Measurements from ENCODE around the gene UGGT2. TPM values are rescaled to one million over a fixed set of nuclear protein-coding genes. Genes with fewer than 3 reads are reported as not detected.
"Not testable (repeated sequence)": the region's sequence is repeated elsewhere in the genome, so short reads cannot be mapped to it uniquely, and the experiment has no call there.

The UGGT2 gene
- total RNA-seq, 2 experiments from 2014 or later, result 0.35 TPM; not detected in 1

DNA sequence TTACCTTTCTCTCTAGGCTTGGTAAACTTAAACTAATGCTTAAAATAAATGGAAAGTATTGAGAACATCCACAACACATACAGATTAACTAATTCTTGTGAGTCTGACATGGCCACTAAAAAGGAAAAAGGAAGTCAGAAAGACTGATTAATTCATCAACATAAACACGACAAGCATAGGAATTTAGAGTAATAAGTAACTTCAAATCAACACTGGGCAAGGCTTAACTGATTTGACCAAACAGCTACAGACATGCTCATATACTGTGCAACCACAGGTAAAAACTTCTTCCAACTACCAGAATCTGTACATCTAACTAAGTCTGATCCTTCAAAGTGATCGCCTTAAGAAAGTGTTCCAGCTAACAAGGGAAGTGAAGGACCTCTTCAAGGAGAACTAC lies 20.5 kb downstream of the UGGT2 start:
- Mint-ChIP-seq H3K4me3 (no peak overlapping the region), H3K27ac (no peak overlapping the region), H3K4me1 (no peaks in the 10 kb centered on the region), H3K36me3 (no peaks in the 10 kb centered on the region), H3K9me3 (ENCODE audit: low read depth) (no peaks in the 10 kb centered on the region), H3K27me3 (no peaks in the 10 kb centered on the region)
- DNase-seq (no peak), ATAC-seq (no peak)
- CTCF ChIA-PET, result no interaction called here

DNA sequence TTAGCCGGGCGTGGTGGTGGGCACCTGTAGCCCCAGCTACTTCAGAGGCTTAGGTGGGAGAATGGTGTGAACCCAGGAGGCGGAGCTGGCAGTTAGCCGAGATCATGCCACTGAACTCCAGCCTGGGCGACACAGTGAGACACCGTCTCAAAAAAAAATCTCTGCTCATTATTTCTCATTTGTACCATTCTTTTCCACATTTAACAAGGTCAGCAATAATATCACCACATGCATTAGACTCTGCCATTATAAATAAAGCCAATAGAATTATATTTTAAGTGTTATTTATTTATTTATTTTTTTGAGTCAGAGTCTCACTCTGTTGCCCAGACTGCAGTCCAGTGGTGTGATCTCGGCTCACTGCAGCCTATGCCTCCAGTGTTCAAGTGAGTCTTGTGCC lies 24.2 kb downstream of the UGGT2 start:
- Mint-ChIP-seq H3K9me3 (ENCODE audit: low read depth) (no peaks in the 10 kb centered on the region), H3K4me1 (no peaks in the 10 kb centered on the region), H3K27ac (no peak overlapping the region), H3K27me3 (no peaks in the 10 kb centered on the region), H3K36me3 (no peaks in the 10 kb centered on the region), H3K4me3 (no peak overlapping the region)
- DNase-seq, result no peak
- no peak for ATAC-seq
- CTCF ChIA-PET, result no interaction called here

DNA sequence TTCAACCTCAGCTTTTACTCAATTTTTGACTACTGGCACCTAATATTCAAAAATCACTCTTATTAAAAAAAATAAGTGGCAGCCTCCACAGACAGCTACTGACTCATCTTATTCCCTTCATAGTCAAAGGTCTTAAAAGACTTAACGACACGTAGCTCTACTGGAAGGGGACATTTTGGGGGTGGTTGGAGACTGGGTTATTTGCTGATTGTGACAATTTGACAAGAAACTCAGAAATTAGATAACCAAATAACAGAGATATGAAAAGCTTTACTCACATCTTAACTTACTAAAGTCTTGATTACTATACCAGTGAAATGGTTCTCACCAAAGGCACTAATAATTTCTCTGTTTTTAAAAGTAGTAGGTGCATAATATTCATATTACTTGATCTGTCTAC lies 25.7 kb downstream of the UGGT2 start:
- ATAC-seq, result no peak
- Mint-ChIP-seq H3K4me1 (no peaks in the 10 kb centered on the region), H3K27ac (no peak overlapping the region), H3K9me3 (ENCODE audit: low read depth) (no peaks in the 10 kb centered on the region), H3K4me3 (no peak overlapping the region), H3K27me3 (no peaks in the 10 kb centered on the region), H3K36me3 (no peaks in the 10 kb centered on the region)
- no peak for DNase-seq
- CTCF ChIA-PET, result no interaction called here

DNA sequence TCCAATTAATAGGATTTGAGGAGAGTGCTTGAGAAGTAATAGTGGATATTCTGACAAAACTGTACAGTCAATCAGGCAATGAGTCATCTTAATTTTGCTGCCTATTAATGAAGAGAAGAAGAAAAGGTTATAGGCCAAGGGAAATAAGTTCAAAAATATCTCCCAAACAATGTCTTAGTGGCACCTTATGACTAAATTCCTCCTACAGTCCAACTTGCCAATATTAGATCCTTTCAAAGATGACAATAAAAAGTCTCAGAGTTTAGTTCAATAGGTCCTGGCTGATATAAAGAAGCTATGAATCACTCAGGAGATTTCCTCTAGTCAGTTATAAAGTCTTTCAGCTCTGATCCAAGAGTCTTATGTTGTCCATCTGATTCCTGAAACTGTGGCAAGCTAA lies 27.9 kb downstream of the UGGT2 start:
- CTCF ChIA-PET, result no interaction called here
- Mint-ChIP-seq H3K27ac (no peak overlapping the region), H3K27me3 (no peaks in the 10 kb centered on the region), H3K4me1 (no peaks in the 10 kb centered on the region), H3K9me3 (ENCODE audit: low read depth) (no peaks in the 10 kb centered on the region), H3K4me3 (no peak overlapping the region), H3K36me3 (no peaks in the 10 kb centered on the region)
- DNase-seq (no peak), ATAC-seq (no peak)

DNA sequence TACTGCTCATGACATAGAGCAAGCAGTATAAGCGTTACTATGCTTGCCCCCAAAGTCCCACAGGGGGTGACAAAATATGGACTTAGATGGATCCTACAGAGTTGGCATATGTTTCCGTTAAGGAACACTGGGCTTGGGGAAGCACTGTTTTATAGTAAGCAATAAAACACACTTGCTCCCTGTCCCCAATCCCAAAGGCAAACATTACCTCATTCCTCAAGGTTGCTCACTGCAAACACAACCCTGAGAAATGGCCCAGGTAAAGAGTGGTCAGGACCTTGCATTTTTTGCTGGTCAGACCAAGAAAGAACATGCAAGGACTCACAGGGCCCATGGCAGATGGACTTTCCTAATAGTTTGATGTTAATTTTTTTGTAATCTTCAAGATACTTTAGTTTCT lies 32.3 kb downstream of the UGGT2 start:
- ATAC-seq (no peak), DNase-seq (no peak)
- H3K9me3 Mint-ChIP-seq (ENCODE audit: low read depth), result no peaks in the 10 kb centered on the region
- CTCF ChIA-PET, result no interaction called here
- H3K4me3 Mint-ChIP-seq, result no peak overlapping the region
- no peaks in the 10 kb centered on the region for H3K27me3 Mint-ChIP-seq
- no peak overlapping the region for H3K27ac Mint-ChIP-seq
- H3K36me3 Mint-ChIP-seq, result no peaks in the 10 kb centered on the region
- H3K4me1 Mint-ChIP-seq, result no peaks in the 10 kb centered on the region

DNA sequence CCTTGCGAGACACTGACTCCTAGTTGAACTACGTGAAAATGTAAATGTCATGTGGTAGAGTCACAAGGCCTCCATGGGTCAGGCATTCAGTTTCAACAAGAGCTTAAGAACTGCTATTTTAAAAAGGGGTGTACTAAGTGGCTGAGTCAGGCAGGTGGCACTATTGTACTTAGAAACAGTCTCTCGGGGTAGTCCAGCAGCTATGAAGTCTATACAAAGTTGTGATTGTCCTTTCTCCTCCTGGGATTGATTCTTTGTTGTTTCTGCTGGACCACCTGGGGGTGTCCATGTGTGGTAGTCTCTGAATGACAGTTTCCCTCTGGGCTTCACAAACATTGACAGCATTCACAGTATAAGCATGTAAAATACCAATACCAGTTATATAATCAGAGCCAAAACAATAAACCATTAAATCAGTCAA lies 33.0 kb downstream of the UGGT2 start:
- no peaks in the 10 kb centered on the region for H3K27me3 Mint-ChIP-seq
- H3K36me3 Mint-ChIP-seq, result no peaks in the 10 kb centered on the region
- CTCF ChIA-PET, result no interaction called here
- no peaks in the 10 kb centered on the region for H3K4me1 Mint-ChIP-seq
- no peak overlapping the region for H3K27ac Mint-ChIP-seq
- no peak for DNase-seq
- no peak for ATAC-seq
- H3K4me3 Mint-ChIP-seq, result no peak overlapping the region
- H3K9me3 Mint-ChIP-seq (ENCODE audit: low read depth), result no peaks in the 10 kb centered on the region

DNA sequence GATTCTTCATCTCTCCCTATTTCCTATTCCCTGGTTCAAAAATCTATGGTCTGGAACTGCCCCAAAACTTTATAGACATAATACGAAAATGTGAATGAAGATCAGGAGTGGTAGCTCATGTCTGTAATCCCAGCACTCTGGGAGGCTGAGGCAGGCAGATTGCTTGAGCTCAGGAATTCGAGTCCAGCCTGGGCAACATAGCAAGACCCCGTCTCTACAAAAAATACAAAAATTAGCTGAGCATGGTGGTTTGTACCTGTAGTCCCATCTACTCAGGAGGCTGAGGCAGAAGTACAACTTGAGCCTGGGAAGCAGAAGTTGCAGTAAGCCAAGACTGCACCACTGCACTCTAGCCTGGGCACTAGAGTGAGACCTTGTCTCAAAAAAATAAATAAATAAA lies 35.1 kb downstream of the UGGT2 start:
- CTCF ChIA-PET, result no interaction called here
- DNase-seq (no peak), ATAC-seq (no peak)
- Mint-ChIP-seq H3K9me3 (ENCODE audit: low read depth) (no peaks in the 10 kb centered on the region), H3K4me3 (no peak overlapping the region), H3K36me3 (no peaks in the 10 kb centered on the region), H3K27me3 (no peaks in the 10 kb centered on the region), H3K4me1 (no peaks in the 10 kb centered on the region), H3K27ac (no peak overlapping the region)

DNA sequence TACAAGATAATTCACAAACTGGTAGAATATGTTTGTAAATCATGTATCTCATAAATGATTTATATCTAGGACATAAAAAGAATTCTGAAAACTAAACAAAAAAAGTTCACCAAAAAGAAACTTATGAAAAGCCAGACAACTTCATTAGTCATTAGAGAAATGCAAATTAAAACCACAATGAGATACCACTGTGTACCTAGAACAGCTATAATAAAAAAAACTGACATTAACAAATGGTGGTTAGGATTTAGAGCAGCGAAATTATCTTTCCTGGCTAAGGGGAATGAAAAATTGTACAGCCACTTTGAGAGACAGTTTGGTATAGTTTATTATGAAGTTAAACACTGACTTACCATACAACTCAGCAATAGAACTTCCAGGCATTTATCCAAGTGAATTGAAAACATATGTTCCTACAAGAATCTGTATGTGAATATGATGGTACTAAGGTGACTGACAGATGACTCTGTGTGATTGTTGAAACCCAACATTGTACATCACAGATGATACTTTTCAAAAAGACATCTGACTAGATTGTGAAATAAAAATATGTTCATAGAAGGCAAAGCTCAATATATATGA lies 41.8 kb downstream of the UGGT2 start:
- DNase-seq (no peak), ATAC-seq (no peak)
- H3K36me3 Mint-ChIP-seq, result no peaks in the 10 kb centered on the region
- H3K27ac Mint-ChIP-seq, result no peak overlapping the region
- H3K9me3 Mint-ChIP-seq (ENCODE audit: low read depth), result no peaks in the 10 kb centered on the region
- H3K27me3 Mint-ChIP-seq, result no peaks in the 10 kb centered on the region
- no peaks in the 10 kb centered on the region for H3K4me1 Mint-ChIP-seq
- CTCF ChIA-PET, result no interaction called here
- H3K4me3 Mint-ChIP-seq, result no peak overlapping the region

DNA sequence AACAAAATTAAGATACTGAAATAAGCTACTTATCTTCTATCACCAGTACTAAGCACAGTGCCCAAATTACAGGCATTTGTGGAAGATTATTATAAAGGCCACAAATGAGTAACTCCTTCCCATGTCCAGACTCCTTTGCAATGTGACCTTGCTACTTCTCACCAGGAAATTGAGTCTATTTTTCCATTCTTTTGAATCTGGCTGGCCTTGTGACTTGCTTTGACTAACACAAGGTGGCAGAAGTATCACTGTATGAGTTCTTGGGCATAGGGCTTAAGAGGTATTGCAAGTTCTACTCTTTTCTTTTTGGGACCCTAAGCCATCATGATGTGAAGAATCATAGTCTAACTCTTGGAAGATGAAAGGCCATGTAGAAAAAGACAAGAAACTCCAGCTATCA lies 49.9 kb downstream of the UGGT2 start:
- Mint-ChIP-seq H3K4me3 (no peak overlapping the region), H3K4me1 (no peaks in the 10 kb centered on the region), H3K27ac (no peak overlapping the region), H3K9me3 (ENCODE audit: low read depth) (no peaks in the 10 kb centered on the region), H3K36me3 (no peaks in the 10 kb centered on the region), H3K27me3 (no peaks in the 10 kb centered on the region)
- ATAC-seq (no peak), DNase-seq (no peak)
- CTCF ChIA-PET, result no interaction called here

DNA sequence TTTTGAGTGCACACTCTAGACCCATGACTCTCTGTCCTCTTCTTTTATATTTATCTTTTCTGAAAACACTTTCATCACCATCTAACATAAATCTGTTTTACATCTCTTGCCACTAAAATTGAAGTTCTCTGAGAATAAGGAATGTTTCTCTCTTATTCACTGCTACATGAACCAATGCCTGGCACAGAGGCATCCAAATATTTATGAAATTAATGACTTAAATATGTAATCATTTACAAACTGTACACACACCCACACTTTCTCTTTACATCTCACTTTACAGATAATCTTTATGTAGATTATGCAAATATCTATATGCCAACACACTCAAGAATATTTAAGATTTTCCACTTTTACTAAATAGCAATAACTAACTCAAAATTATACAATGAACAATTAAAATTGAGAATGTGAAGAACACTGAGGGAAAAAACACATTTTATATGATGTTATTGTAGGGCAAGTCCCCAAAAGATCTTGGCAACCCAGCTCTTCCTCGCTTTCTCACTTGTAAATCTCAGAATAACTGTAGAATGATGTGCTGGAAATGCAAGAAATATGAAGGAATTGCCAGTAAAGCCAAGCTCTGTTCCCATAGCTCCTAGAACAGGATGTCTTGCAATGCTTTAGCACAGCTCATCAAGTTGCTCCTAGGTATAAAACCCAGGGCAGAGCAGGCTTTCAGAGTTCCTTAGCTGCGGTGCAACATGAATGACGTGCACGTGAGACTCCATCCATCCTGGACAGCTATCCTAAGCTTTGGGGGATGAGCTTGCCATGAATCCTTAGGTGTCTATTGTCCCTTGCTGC lies 50.7 kb downstream of the UGGT2 start:
- Mint-ChIP-seq H3K36me3 (no peaks in the 10 kb centered on the region), H3K9me3 (ENCODE audit: low read depth) (no peaks in the 10 kb centered on the region), H3K4me3 (no peak overlapping the region), H3K27ac (no peak overlapping the region), H3K27me3 (no peaks in the 10 kb centered on the region), H3K4me1 (no peaks in the 10 kb centered on the region)
- no peak for DNase-seq
- ATAC-seq, result no peak
- CTCF ChIA-PET, result no interaction called here

DNA sequence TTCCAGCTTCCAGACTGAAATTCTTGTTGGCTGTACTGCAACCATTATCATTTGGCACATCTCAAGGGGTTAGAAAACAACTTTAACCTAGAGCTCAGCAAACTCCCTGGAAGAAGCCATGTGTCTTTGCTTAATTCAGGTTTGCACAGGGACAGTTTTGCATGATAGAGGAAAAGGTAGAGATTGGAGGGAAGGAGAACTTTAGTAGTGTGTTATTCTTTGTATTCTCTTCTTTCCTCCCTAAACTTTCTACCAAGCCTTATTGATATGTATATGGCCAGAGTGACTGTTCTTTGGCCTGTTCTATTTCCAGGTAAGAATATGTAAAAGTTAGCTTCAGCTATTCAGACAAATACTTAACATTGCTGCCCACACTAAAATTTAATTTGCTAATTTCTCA lies 53.1 kb downstream of the UGGT2 start:
- Mint-ChIP-seq H3K4me1 (no peaks in the 10 kb centered on the region), H3K27ac (no peak overlapping the region), H3K27me3 (no peaks in the 10 kb centered on the region), H3K36me3 (no peaks in the 10 kb centered on the region), H3K9me3 (ENCODE audit: low read depth) (no peaks in the 10 kb centered on the region), H3K4me3 (no peak overlapping the region)
- ATAC-seq, result no peak
- DNase-seq, result no peak
- CTCF ChIA-PET, result no interaction called here

DNA sequence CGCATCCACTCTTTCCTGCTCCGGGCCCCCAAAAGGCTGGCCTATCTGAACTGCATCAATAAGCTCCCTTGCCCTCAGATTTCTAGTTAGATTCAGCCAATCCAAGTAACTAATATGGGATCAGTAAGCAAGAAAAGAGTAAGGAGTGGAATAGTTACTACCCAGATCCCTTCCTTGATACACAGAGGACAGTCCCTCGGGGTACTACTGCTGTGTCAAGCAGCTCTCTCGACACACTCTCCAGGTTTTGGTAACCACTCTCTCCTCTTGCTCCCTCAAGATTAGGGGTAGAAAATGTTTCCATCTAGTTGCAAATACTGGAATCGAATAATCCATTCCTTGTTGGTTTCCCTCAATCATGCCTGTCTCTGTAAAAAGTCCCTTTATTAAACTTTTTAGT lies 65.4 kb downstream of the UGGT2 start:
- Mint-ChIP-seq H3K9me3 (ENCODE audit: low read depth) (no peaks in the 10 kb centered on the region), H3K4me3 (no peak overlapping the region), H3K27ac (no peak overlapping the region), H3K27me3 (no peaks in the 10 kb centered on the region), H3K36me3 (no peaks in the 10 kb centered on the region), H3K4me1 (no peaks in the 10 kb centered on the region)
- CTCF ChIA-PET, result no interaction called here
- DNase-seq (no peak), ATAC-seq (no peak)

DNA sequence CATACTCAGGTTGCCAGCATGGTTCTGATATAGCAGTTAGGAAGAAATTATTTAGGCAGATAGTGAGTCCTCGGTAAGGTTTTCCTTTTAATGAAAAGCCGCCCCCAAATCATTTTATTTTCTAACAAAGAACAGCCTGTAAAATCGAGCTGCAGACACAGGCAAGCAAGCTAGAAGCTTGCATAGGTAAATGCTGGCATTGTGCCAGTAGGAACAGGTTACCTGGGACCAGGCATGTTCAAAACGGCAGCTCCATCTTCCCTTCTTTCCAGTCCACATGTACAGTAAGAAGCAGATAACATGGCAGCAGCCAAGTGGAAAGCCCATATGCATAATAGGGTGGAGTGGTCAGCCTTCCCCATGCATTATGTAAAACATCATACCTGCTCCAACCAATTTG lies 71.1 kb downstream of the UGGT2 start:
- CTCF ChIA-PET, result interaction anchor here (1.0 kb wide), 1 partner anchor 358 kb away, joined by 4 read pairs; no protein-coding TSS in a partner anchor
- no peaks in the 10 kb centered on the region for H3K36me3 Mint-ChIP-seq
- DNase-seq, result no peak

DNA sequence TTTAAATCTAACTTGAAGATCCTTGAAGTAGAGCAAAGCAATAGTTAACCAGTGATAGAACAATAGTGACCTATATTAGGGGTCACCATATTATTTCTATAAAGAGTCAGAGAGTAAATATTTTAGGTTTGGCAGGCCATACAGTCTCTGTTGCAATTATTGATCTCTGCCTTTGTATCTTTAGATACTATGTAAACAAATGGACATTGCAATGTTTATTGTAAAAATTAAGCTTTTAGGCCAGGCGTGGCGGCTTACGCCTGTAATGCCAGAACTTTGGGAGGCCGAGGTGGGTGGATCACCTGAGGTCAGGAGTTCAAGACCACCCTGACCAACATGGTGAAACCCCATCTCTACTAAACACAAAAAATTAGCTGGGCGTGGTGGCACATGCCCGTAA lies 80.5 kb downstream of the UGGT2 start:
- CTCF ChIA-PET; H3K9me3 Mint-ChIP-seq (ENCODE audit: low read depth); H3K27ac Mint-ChIP-seq; H3K4me1 Mint-ChIP-seq; ATAC-seq; DNase-seq; H3K27me3 Mint-ChIP-seq; H3K4me3 Mint-ChIP-seq; H3K36me3 Mint-ChIP-seq: not testable (repeated sequence)

More for the DNA sequence above, 71.1 kb downstream of the UGGT2 start:
- no peak for ATAC-seq
- Mint-ChIP-seq H3K4me1 (no peaks in the 10 kb centered on the region), H3K27me3 (no peaks in the 10 kb centered on the region), H3K9me3 (ENCODE audit: low read depth) (no peaks in the 10 kb centered on the region), H3K4me3 (no peak overlapping the region), H3K27ac (no peak overlapping the region)
